NCI-H2196 (cell line): ENCODE data around the gene EFCAB6.

Experiments
- DNase-seq: peaks from one replicate; lab custom pipeline; 2025; ENCODE audit not compliant: unreplicated experiment; lab: John Stamatoyannopoulos, UW

The EFCAB6 gene

GRCh38 chr22:43750751-43751150 is 61.4 kb downstream of the EFCAB6 start:
- no peak for DNase-seq

- DNase-seq: no peak
These were observed 62.6 kb downstream of the EFCAB6 start for GRCh38 chr22:43749473-43749872.

GRCh38 chr22:43747877-43748276 is 64.2 kb downstream of the EFCAB6 start:
- DNase-seq: no peak

GRCh38 chr22:43747058-43747457 is 65.0 kb downstream of the EFCAB6 start:
- DNase-seq: no peak

GRCh38 chr22:43745783-43746356 is 66.2 kb downstream of the EFCAB6 start:
- DNase-seq: peak; percentile 39

- DNase-seq: no peak
These were observed 66.7 kb downstream of the EFCAB6 start for GRCh38 chr22:43745411-43745770.

- DNase-seq: no peak
These were observed 67.2 kb downstream of the EFCAB6 start for GRCh38 chr22:43744700-43745410.

GRCh38 chr22:43743929-43744643 is 68.0 kb downstream of the EFCAB6 start:
- DNase-seq: no peak

GRCh38 chr22:43743131-43743530 is 69.0 kb downstream of the EFCAB6 start:
- no peak for DNase-seq

- DNase-seq: no peak
These were observed 69.8 kb downstream of the EFCAB6 start for GRCh38 chr22:43742154-43742950.

GRCh38 chr22:43740587-43741270 is 71.4 kb downstream of the EFCAB6 start:
- DNase-seq: no peak

- DNase-seq: no peak
These were observed 72.2 kb downstream of the EFCAB6 start for GRCh38 chr22:43739851-43740379.

GRCh38 chr22:43737150-43737828 is 74.8 kb downstream of the EFCAB6 start:
- DNase-seq: no peak

GRCh38 chr22:43736651-43737050 is 75.5 kb downstream of the EFCAB6 start:
- no peak for DNase-seq

- no peak for DNase-seq
These were observed 77.5 kb downstream of the EFCAB6 start for GRCh38 chr22:43734370-43735150.

- no peak for DNase-seq
These were observed 79.0 kb downstream of the EFCAB6 start for GRCh38 chr22:43733138-43733537.

- DNase-seq: no peak
These were observed 80.1 kb downstream of the EFCAB6 start for GRCh38 chr22:43731988-43732387.

- DNase-seq: no peak
These were observed 85.1 kb downstream of the EFCAB6 start for GRCh38 chr22:43726964-43727543.

- DNase-seq: no peak
These were observed 85.8 kb downstream of the EFCAB6 start for GRCh38 chr22:43726322-43726721.
